ENCODE results near the gene LAPTM4A. TPM values are rescaled to one million over a fixed set of nuclear protein-coding genes. Genes with fewer than 3 reads are reported as not detected.
A peak's percentile ranks its signal among the peaks of the same experiment; 100 is the strongest.

Gene LAPTM4A
- total RNA-seq, 2 donors from 2014 or later = 151 to 168 TPM

DNA sequence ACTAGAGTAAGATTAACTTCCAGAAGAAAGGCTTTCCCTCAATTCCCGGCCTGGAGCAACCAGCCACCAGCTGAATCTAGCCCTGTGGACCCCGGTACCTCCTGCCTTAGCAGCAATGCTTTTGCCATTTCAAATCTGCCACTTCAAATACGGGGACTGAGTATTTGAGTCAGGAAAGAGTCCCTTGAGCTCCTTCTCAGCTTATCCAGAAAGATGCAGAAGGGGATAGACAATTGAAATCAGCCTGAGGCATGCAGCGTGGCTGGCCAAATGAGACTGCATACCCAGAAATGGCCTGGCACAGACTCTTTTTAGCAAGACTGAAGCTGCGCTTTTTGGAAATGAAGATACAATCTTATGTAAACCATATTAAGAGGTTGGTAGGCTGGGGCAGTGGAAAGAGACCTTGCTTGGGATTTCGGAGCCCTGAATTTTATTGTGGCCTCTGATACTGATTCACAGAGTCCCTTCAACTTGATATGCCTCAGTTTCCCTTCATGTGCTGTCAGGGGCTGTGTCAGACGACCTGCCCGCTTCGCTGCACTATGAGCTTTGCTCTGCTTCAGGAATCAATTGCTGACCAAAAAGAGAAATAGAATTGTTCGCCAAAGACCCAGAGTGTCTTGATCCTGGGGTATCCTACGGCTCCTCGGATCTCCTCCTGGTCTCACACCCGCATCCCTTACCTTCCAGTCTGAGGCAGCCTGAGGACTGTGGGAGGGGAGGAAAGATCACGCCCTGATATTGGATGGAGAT lies 40.0 kb downstream of the LAPTM4A start:
- no peak for ATAC-seq
- no peak for DNase-seq
- intact Hi-C loops (cut with DNase I, micrococcal nuclease) = loop anchor here in 1 of 2 donors (10.0 kb wide), 1 partner anchor 83 kb away; no protein-coding TSS in a partner anchor

DNA sequence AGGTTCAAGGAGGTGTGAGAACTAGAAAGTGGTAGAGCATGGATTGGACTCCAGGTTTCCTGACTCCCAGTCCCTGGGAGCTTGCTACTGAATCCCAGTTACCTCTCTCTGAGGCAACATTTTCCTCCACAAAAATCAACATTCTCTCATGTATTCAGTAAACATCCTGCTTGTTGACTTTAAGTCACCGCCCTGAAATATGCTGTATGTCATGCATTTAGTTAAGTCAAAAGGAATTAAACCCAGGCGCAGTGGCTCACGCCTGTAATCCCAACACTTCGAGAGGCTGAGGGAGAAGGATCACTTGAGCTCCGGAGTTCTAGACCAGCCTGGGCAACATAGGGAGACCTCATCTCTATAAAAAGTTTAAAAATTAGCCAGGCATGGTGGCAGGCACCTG lies 42.7 kb downstream of the LAPTM4A start:
- ATAC-seq = peak; percentile 44
- intact Hi-C loops (cut with DNase I, micrococcal nuclease) = no loop called here
- DNase-seq = no peak

DNA sequence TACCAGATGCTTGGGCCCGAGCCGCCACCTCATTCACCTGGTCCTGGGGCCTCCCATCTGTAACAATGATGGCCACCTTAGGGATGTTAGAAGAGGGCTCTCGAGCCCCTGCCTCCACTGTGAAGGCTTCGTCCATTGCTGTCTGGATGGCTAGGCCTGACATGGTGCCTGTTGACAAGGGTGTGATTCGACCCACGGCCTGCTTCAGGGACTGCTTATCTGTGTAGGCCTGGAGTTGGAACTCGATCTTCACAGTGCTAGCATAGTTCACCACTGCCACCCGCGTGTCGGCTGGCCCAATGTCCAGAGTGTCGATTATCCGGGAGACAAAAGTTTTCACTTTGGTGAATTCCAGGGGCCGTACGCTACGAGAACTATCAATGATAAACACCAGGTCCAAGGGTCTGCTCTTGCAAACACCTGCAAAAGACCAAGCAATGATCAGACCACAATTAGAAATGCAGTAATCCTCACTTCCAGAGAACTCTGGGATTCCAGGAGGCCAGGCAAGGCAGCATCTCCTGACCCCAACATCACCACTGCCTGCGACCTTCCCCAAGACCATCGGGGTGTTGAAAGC lies 45.4 kb downstream of the LAPTM4A start:
- ATAC-seq = no peak
- intact Hi-C loops (cut with DNase I, micrococcal nuclease) = no loop called here
- no peak for DNase-seq

DNA sequence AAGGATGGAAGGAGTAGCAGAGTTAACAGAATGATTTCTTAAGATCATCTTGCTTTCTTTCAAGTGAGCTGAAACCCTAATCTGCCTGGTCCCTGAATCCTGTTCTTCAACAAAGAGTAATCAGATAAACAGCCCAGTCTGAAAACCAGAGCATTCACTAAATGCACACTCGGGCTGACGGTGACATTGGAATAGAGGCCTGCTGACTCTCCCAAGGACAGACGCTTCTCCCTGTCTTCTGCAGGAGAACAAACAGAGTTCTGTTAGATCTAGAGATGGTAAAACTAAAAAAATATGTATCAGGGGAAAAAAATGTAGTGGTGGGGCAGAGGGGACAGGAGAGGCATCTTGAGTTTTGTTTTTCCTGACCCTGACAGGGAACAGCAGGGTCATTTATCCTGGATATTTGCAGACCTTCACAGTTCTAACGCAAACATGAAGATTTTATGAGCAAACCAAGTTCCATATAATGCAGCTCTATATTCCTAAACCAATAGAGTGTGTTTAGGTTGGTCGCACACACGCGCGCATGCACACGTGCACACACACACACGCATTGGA lies 46.3 kb downstream of the LAPTM4A start:
- DNase-seq (no peak), ATAC-seq (no peak)
- intact Hi-C loops (cut with DNase I, micrococcal nuclease) = no loop called here

DNA sequence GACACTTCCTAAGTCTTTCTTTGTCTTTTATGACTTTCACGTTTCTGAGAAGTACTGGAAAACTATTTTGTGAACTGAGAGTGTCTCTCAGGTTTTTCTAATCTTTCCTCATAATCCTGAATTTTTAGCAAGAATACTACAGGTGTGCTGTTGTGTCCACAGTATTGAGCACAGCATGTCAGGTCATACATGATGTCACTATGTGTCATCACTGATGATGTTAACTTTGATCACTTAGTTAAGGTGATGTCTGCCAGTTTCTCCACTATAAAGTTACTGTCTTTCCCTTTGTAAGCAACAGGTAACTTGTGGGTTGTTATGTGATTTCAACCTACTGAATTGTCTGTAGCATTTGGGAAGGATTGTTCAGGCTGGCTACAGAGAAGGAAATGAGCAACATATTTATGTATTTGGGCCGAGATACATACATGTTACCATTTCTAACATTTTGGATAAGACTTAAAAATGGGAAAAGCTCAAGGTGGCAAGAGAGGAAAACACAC lies 50.0 kb downstream of the LAPTM4A start:
- intact Hi-C loops (cut with DNase I, micrococcal nuclease) = no loop called here
- DNase-seq = no peak
- no peak for ATAC-seq

GRCh38 chr2:19993731-19994130 lies 57.7 kb downstream of the LAPTM4A start:
- ATAC-seq (no peak), DNase-seq (no peak)
- intact Hi-C loops (cut with DNase I, micrococcal nuclease) = no loop called here

DNA sequence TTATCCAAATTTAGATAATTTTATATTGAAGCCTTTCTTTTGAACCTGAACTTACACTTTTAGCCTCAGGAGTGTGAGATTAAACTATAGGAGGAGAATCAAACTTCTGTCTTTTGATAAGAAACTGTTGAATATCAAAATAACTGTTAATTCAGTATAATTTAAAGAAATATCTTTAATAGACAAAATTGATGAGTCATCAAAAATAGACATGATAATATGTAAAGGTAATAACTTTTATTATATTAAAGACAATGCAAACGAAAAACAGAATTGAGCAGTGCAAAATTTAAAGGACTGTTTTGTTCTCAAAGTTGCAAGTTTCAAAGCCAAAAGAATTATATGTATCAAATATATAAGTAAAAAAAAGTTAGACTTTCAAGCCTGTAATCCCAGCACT lies 59.5 kb downstream of the LAPTM4A start:
- ATAC-seq (no peak), DNase-seq (no peak)
- intact Hi-C loops (cut with DNase I, micrococcal nuclease) = no loop called here

- DNase-seq (no peak), ATAC-seq (peak; percentile 6)
- intact Hi-C loops (cut with DNase I, micrococcal nuclease) = no loop called here
Measured at GRCh38 chr2:19990416-19990728, 61.1 kb downstream of the LAPTM4A start.

DNA sequence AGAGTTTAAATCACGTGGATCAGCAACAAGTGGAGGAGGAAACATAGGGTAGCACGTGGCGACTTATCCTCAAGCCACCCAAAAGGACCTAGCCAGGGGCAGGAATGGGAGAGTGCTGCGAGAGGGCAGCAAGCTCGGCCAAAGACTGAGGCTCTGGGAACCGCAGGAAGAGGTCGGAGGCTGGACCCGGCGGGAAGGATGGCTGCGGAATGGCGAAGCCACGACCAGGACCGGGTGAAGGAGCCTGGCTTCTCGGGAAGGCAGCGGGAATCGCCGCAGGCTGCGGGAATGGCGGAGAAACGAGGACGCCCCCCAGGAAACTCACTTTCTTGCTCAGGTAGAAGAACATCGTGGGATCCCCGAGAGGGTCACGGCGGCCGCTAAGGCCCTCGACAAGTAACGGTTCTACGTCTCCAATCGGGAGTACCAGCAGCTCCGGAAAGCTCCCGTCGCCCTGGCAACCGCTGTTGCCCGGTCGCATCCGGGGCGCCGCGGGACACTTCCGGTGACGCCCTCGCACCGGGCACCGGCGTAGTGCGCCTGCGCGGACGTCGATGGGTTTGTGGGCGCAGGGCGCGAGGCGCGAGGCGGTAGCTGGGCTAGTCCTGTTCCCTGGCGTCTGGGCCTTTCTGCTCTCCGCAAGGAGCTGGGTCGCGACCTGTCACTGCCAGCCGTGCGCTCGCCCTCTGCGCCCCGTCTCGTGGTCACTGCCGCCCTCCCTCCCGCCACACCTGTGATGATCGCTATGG lies 61.6 kb downstream of the LAPTM4A start, which contains the start of gene WDR35:
Gene WDR35 (minus strand): TSS at position 439 of the 749 bp plus-strand sequence. CDS start 90 bp downstream, at position 349.
- DNase-seq (peak; percentile 89 to 94), ATAC-seq (peak; percentile 100)
- intact Hi-C loops (cut with DNase I, micrococcal nuclease) = no loop called here

DNA sequence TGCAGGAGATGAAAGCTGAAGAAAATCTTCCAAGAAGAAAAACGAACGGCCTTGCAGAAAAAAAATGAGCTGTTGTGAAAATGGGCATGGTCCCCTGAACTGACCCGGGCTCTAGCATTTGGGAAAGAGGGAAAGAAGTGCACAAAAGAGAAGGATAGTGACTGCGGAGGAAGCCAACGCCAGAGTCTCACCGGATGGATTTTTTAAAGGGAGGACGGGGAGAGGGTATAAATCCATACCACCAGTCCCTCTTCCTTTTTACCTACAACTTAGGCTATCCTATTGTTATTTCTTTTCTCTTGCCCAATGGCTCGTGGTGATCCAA lies 62.1 kb downstream of the LAPTM4A start:
- ATAC-seq (no peak), DNase-seq (no peak)
- intact Hi-C loops (cut with DNase I, micrococcal nuclease) = no loop called here

DNA sequence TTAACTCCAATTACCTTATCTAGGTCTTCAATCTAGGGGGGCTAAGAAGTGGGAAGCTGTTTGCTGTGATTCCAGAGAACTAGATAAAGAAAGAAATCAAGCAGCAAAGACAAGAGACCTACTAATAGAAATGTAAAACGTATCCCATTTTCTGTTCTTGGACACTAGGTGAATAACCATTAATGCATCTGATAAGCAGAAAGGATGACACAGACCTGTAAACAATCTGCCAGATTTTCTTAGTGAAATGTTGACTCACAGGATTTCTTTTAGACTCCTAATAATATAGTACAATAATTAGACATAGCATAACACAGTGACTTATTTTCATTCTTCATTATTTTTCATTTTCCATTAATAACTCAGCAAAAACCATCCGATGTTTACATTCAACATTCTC lies 62.8 kb downstream of the LAPTM4A start:
- ATAC-seq = no peak
- DNase-seq = no peak
- intact Hi-C loops (cut with DNase I, micrococcal nuclease) = no loop called here

- intact Hi-C loops (cut with DNase I, micrococcal nuclease) = no loop called here
- DNase-seq (no peak), ATAC-seq (no peak)
Measured at GRCh38 chr2:19987936-19988335, 63.5 kb downstream of the LAPTM4A start.

Other genes with a start within 250 kb of the LAPTM4A start
- 10 to 100 TPM in 1 of 2 donors, 1 to 10 TPM in 1; 9.8 to 10.4 TPM for gene TTC32, start 149.6 kb downstream of the LAPTM4A start, total RNA-seq
- gene WDR35, start 61.5 kb downstream of the LAPTM4A start, total RNA-seq = 1 to 10 TPM; 2.4 to 3.1 TPM
- gene MATN3, start 39.0 kb downstream of the LAPTM4A start, total RNA-seq = under 1 TPM; 0.15 to 0.42 TPM
- 100 to 1,000 TPM; 159 to 184 TPM for gene SDC1, start 173.5 kb upstream of the LAPTM4A start, total RNA-seq